ENCODE measurements around the gene MTCL1. TPM values are rescaled to one million over a fixed set of nuclear protein-coding genes. Genes with fewer than 3 reads are reported as not detected.

The MTCL1 gene
- total and polyA plus RNA-seq, 2 of the 8 experiments (the other 6 are each of a cell fraction or from before 2014, with no cell fraction given) = 16.6 to 60.8 TPM

GRCh38 chr18:8751692-8752091, 46.3 kb downstream of the MTCL1 start:
- H3K56ac ChIP-seq (replicated peaks; ENCODE audit: insufficient read length, low read depth, low read length) = no peak overlapping the region
- 0 out of 2 replicates have a peak, but pooled peaks cover 2% of the 10 kb centered on the region for H3K23me2 ChIP-seq (ENCODE audit: low read depth, low read length)
- no peak overlapping the region for H2BK5ac ChIP-seq (ENCODE audit: low read depth, low read length)
- CTCF ChIA-PET (ENCODE audit: partially characterized antibody) = interaction anchor here (0.5 to 1.0 kb wide), 2 partner anchors 45 to 54 kb away, joined by 3 read pairs; no protein-coding TSS in a partner anchor
- H2BK12ac ChIP-seq (ENCODE audit: low read depth, low read length) = no peak overlapping the region
- H3K4ac ChIP-seq (replicated peaks; ENCODE audit: insufficient read length, low read depth, low read length) = no peak overlapping the region
- H4K5ac ChIP-seq (ENCODE audit: insufficient read length, low read depth, low read length) = no peak overlapping the region
- H3K9ac ChIP-seq (replicated peaks in 1 of 4; ENCODE audit: extremely low read depth in 1 of 4, low read depth in 3 of 4, low read length in 3 of 4) = no peak overlapping the region
- H3K14ac ChIP-seq (ENCODE audit: insufficient read length) = no peak overlapping the region
- H2BK120ac ChIP-seq (replicated peaks; ENCODE audit: low read depth, low read length) = no peak overlapping the region
- H4K8ac ChIP-seq (ENCODE audit: extremely low read depth, insufficient read depth, low read length) = no peak overlapping the region
- H2AFZ ChIP-seq (ENCODE audit: low read length) = no peak overlapping the region
- H4K91ac ChIP-seq (replicated peaks; ENCODE audit: insufficient read length, low read length) = no peak overlapping the region
- no peak overlapping the region for H2BK20ac ChIP-seq (ENCODE audit: low read length)
- POLR2A ChIA-PET (ENCODE audit: partially characterized antibody) = interaction anchor here (1.5 kb wide), 2 partner anchors 11 to 15 kb away, joined by 4 read pairs; no protein-coding TSS in a partner anchor
- H3K79me1 ChIP-seq (ENCODE audit: low read depth, low read length) = peaks cover 6% of the 10 kb centered on the region; the same call in 1 of the 2 replicates
- no peak overlapping the region for H2AK5ac ChIP-seq (ENCODE audit: low read depth, low read length)
- H3K23ac ChIP-seq (ENCODE audit: insufficient read length) = no peak overlapping the region
- no peak overlapping the region for H3K27ac ChIP-seq (ENCODE audit: low read depth, low read length)
- no peaks in the 10 kb centered on the region for H3K27me3 ChIP-seq (replicated peaks in 1 of 4; ENCODE audit: control insufficient read depth in 3 of 4, extremely low read depth in 1 of 4, insufficient read depth in 3 of 4, low read length in 3 of 4)
- H3K9me3 ChIP-seq (ENCODE audit: insufficient read depth in 2 of 2, low read depth in 1 of 2, low read length in 1 of 2) = no peaks in the 10 kb centered on the region
- H2BK15ac ChIP-seq (ENCODE audit: low read length) = no peak overlapping the region
- H3K4me1 ChIP-seq (replicated peaks in 1 of 4; ENCODE audit: control insufficient read depth in 3 of 4, insufficient read depth in 4 of 4, low read length in 3 of 4) = no peaks in the 10 kb centered on the region
- DNase-seq (ENCODE audit: low read depth in 1 of 2, low spot score in 2 of 2) (no peak), FAIRE-seq (no peak)
- H3K79me2 ChIP-seq (ENCODE audit: control insufficient read depth in 1 of 2, insufficient read depth in 2 of 2, low read length in 2 of 2) = peaks cover 0 to 19% of the 10 kb centered on the region in 2 experiments; a peak in 2 of 4 replicates
- 90% methylated on average over 9 of the region's 9 CpGs; no CpG with 5 or more reads in 1 of the 2 experiments for whole genome bisulfite sequencing, 2 experiments (ENCODE audit: extremely low coverage in 1 of 2, insufficient coverage in 1 of 2, insufficient read length in 1 of 2, insufficient replicate concordance in 2 of 2, low coverage in 1 of 2, low lambda C conversion rate in 2 of 2, missing lambda C conversion rate in 1 of 2)
- no peak overlapping the region for H3K4me3 ChIP-seq (ENCODE audit: extremely low read depth in 1 of 4, insufficient read depth in 2 of 4, low read depth in 3 of 4, low read length in 4 of 4)
- no peak overlapping the region for H3K18ac ChIP-seq (ENCODE audit: extremely low read depth, low read length)
- no peak overlapping the region for H3K4me2 ChIP-seq (ENCODE audit: insufficient read depth in 1 of 2, low read depth in 2 of 2, low read length in 2 of 2)
- H4K20me1 ChIP-seq (replicated peaks in 1 of 2; ENCODE audit: control insufficient read depth in 1 of 2, insufficient read depth in 2 of 2, low read length in 2 of 2) = peaks cover 0 to 8% of the 10 kb centered on the region in 2 experiments
- peaks cover 0 to 14% (median 5%) of the 10 kb centered on the region in 4 experiments; a peak in 4 of 8 replicates for H3K36me3 ChIP-seq (ENCODE audit: control insufficient read depth in 2 of 4, insufficient read depth in 4 of 4, low read length in 3 of 4)
- no peak for TF ChIP-seq ZNF274 (IDR thresholded peaks at IDR 0.05; ENCODE audit: borderline replicate concordance, extremely low read depth, low read length)
- no peak for TF ChIP-seq KDM4A (IDR thresholded peaks at IDR 0.05; ENCODE audit: low read depth, low read length, severe bottlenecking)
- TF ChIP-seq POLR2AphosphoS5 (IDR thresholded peaks at IDR 0.05; ENCODE audit: low read depth, low read length) = no peak
- no peak for TF ChIP-seq RBBP5 (IDR thresholded peaks at IDR 0.05; ENCODE audit: borderline replicate concordance, low read depth, low read length)
- TF ChIP-seq PHF8 (conservative IDR thresholded peaks at IDR 0.05; ENCODE audit: low read depth, low read length) = no peak
- TF ChIP-seq SIRT6 (IDR thresholded peaks at IDR 0.05; ENCODE audit: low read length) = no peak
- TF ChIP-seq KDM1A (IDR thresholded peaks at IDR 0.05; ENCODE audit: borderline replicate concordance, low read length) = no peak
- no peak for TF ChIP-seq FOSL1 (IDR thresholded peaks at IDR 0.05; ENCODE audit: insufficient read depth, low read depth, low read length)
- no peak for TF ChIP-seq TAF1 (IDR thresholded peaks at IDR 0.05; ENCODE audit: low read depth, low read length)
- TF ChIP-seq CHD1 (IDR thresholded peaks at IDR 0.05; ENCODE audit: low read depth, low read length) = no peak
- no peak for TF ChIP-seq CBX8 (IDR thresholded peaks at IDR 0.05; ENCODE audit: borderline replicate concordance, low read depth, low read length)
- no peak for TF ChIP-seq NRF1 (IDR thresholded peaks at IDR 0.05; ENCODE audit: low read depth, low read length)
- no peak for TF ChIP-seq E2F6 (IDR thresholded peaks at IDR 0.05)
- no peak for TF ChIP-seq MAFK (IDR thresholded peaks at IDR 0.05; ENCODE audit: low read depth, low read length)
